HL-60 (cell line): ENCODE measurements around the gene ADARB1.

ENCODE experiments used
- DNase-seq, 2 experiments: peaks; one replicate each; pipeline ENCODE4 v3.0.0-alpha.2; 2010 to 2020; ENCODE audit warnings: low read depth in 1 of 2, low spot score in 1 of 2
- H3K27ac ChIP-seq: fragments of 250-450 bp; sonication (Bioruptor Pico); replicated peaks from 2 replicates; pipeline ENCODE4 v1.5.1; 2020; ENCODE audit warnings: mild to moderate bottlenecking, moderate library complexity
- H3K27me3 ChIP-seq: fragments of 250-450 bp; sonication (Bioruptor Pico); 2 replicates; pipeline ENCODE4 v1.5.1; 2021; ENCODE audit warnings: mild to moderate bottlenecking, moderate library complexity; ENCODE audit not compliant: insufficient read depth, poor library complexity, severe bottlenecking
- H3K4me3 ChIP-seq: replicated peaks from 2 replicates; pipeline ENCODE4 v1.5.1; 2011; ENCODE audit warnings: mild to moderate bottlenecking, control low read depth, low read length; ENCODE audit not compliant: insufficient read depth
- CTCF ChIP-seq: IDR thresholded peaks from one replicate; pipeline ENCODE4 v1.5.1; 2011; ENCODE audit warnings: low read length, control low read depth, inconsistent platforms; ENCODE audit not compliant: insufficient read depth
- GABPA ChIP-seq: IDR thresholded peaks from 2 replicates; pipeline ENCODE4 v1.6.1; 2012; ENCODE audit warnings: low read depth
- POLR2AphosphoS5 ChIP-seq: IDR thresholded peaks from 2 replicates; pipeline ENCODE4 v1.6.1; 2012; ENCODE audit warnings: low read depth
- REST ChIP-seq: IDR thresholded peaks from 2 replicates; pipeline ENCODE4 v1.6.1; 2012; ENCODE audit warnings: low read depth; ENCODE audit not compliant: insufficient replicate concordance
- SPI1 ChIP-seq: IDR thresholded peaks from 2 replicates; pipeline ENCODE4 v1.6.1; 2012; ENCODE audit warnings: low read depth, mild to moderate bottlenecking, borderline replicate concordance

The ADARB1 gene

GRCh38 chr21:45050345-45050796 is 24.0 kb upstream of the ADARB1 start:
- TF ChIP-seq REST (no peak), CTCF (no peak), GABPA (no peak), SPI1 (no peak)
- no peaks in the 10 kb centered on the region for H3K27me3 ChIP-seq
- no peak for DNase-seq
- no peak overlapping the region for H3K27ac ChIP-seq
- no peak overlapping the region for H3K4me3 ChIP-seq

- DNase-seq, result no peak
- H3K4me3 ChIP-seq, result no peak overlapping the region
- no peak for TF ChIP-seq REST
- no peak for TF ChIP-seq POLR2AphosphoS5
- TF ChIP-seq SPI1, result no peak
- no peak for TF ChIP-seq GABPA
- TF ChIP-seq CTCF, result no peak
These were observed 23.4 kb upstream of the ADARB1 start for GRCh38 chr21:45050797-45051489.

GRCh38 chr21:45051580-45052434 is 22.6 kb upstream of the ADARB1 start:
- Histone ChIP-seq H3K27ac (no peak overlapping the region), H3K27me3 (no peaks in the 10 kb centered on the region)

More at GRCh38 chr21:45050797-45051489, 23.4 kb upstream of the ADARB1 start:
- H3K27me3 ChIP-seq, result no peaks in the 10 kb centered on the region
- no peak overlapping the region for H3K27ac ChIP-seq

More at GRCh38 chr21:45051580-45052434, 22.6 kb upstream of the ADARB1 start:
- no peak overlapping the region for H3K4me3 ChIP-seq
- DNase-seq, result no peak
- TF ChIP-seq SPI1, result no peak
- TF ChIP-seq CTCF, result no peak
- no peak for TF ChIP-seq POLR2AphosphoS5
- TF ChIP-seq GABPA, result no peak
- TF ChIP-seq REST, result no peak
